Tibial nerve (tissue), 4 donors: ENCODE results near the gene SH2D3A.

ENCODE experiments used
- CTCF ChIP-seq, 5 experiments: fragments of 200-600 bp in 3 of 5; fragments of 450-650 bp in 2 of 5; sonication (generic) in 3 of 5; IDR thresholded peaks; one replicate each; pipeline ENCODE4 v1.5.1; 2016 to 2019; ENCODE audit warnings: antibody characterized with exemption in 5 of 5, mild to moderate bottlenecking in 3 of 5, moderate library complexity in 2 of 5
- EP300 ChIP-seq, 2 donors: sonication (generic); formaldehyde crosslinking; IDR thresholded peaks; one replicate each; pipeline ENCODE4 v1.6.1; 2017; ENCODE audit warnings: antibody characterized with exemption in 2 of 2, mild to moderate bottlenecking in 1 of 2

GRCh38 chr19:6743714-6744380, 23.4 kb downstream of the SH2D3A start:
- TF ChIP-seq CTCF (IDR thresholded peaks at IDR 0.05): no peak
- no peak for TF ChIP-seq EP300 (IDR thresholded peaks at IDR 0.05)
